ENCODE data around the gene RBPJL.
"Not testable (repeated sequence)": the region's sequence is repeated elsewhere in the genome, so short reads cannot be mapped to it uniquely, and the experiment has no call there.

RBPJL gene

DNA sequence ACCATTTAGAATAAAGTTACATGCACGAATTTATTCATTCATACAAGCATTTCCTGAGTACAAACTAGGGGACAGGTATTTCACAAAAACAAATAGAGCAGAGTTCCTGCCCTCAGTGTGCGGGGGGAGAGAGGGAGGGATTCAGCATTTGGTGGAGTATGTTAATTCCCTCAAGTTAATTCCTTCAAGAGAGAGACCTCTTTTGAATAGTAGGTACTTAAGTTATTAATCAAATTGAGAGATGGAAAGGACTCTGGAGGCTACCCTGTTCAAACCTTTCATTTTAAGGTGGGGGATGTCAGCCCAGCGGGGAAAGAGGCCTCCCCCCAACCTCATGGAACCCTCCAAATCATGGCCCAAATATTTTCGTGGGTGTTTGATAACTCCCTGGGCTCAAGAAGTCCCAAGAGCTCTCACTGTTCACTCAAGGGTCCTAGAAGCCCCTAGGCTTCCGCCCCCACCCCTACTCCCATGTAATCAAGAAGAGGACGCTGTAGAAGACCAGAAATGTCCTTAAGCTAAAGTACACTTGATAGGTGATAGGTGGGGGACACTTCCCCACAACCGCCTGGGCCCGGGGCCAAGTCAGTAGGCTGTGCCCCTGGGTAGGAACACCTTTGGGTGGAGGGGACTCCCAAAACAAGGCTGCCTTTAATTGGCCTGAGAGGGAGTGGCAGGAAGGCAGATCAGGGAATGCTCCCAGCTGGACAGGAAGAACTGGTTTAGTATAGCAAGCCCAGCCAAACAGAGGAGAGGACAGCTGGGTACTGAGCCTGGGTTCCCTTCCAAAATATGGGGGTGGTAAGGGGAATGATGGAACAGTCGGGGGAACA, 38.7 kb downstream of the RBPJL start:
- DNase-seq = no peak

- no peak for DNase-seq
Measured at GRCh38 chr20:45346291-45346718, 39.7 kb downstream of the RBPJL start.

DNA sequence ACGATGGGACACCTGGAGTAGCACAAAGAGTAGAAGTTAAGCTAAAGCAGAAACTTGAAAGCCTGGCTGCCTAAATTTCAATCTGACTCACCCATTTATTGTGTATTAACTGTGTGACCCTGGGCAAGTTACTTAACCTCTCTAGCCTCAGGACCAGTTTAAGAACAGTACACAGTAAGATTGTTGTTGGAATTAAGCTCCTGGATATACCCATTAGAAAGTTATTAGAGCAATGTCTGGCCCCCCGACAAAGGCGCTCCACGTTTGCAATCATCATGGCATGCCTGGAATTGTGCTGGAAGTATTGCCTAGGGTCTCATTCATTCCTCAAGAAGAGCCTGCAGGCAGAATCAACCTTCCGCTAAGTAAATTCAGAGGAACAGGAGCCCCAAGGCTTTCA, 40.2 kb downstream of the RBPJL start:
- DNase-seq = no peak

DNA sequence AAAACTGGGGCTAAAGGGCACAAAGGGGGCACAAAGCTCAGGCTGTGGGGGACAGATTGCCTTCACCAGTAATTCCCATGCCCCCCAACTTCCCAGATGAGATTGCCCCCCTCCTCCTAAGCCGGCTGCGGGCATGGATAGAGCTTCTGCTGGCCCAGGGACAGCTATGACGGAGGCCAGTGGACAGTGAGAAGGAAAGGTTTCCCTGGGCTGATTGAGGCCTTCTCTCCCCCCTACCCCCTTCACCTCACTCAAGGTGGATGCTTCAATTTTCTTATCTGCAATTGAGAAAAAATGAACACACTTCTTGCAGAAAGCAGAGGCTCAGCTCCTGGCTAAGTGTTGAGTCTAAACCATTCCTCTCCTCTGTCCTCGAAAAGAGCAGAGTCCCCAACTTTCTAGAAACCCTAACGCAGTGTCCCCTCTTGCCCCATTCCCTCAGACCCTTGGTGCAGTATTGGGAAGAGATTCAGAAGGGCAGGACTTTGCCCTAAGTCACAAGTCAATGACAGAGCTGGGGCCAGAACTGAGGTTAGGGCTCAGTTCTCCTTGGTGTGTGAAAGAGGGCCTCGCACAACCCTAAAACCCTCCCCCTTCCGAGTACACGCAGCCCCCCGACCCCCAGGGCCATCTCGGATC, 40.8 kb downstream of the RBPJL start:
- DNase-seq = no peak

DNA sequence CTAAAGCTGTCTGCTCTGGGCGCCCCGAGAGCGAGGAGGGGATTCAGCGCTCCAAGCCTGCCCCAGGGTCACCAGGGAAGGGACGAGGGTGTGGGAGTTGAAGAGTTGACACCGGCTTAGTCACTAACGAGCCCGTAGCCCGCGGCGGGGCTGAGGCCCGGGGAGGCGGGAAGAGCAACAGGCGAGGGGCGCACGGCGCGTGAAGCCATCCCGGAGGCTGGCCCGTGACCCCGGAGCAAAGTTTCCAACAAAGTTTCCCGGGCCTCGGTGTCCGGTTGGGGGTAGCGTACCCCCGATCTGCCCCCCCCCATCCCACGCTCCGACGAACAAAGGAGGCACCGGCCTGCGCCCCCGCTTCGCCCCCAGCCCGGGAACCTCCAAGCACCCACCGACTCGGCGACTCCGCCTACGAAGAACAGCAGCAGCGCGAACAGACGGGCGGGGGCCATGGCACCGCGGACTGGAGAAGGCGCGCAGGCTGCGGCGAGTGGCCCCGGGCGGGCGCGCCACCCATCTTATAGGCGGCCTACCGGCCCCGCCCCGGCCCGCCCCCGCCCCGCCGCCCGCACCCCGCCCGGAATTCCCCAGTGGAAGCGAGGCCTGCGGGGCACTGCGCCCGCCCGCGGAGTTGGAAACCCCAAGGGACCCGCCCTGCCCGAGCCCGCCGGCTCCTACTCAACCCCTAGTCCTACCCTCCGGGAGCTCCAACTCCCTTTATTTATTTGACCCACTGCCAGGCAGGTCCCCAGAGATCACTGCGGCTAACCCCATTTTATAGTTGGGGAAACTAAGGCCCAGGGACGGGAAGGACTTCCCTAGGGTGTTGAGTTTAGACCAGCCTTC, 41.5 kb downstream of the RBPJL start, which contains the start of gene SDC4:
SDC4 (minus strand) TSS at position 489 of the 843 bp plus-strand sequence; CDS start at position 449, 40 bp downstream.
- DNase-seq = peak; percentile 75 to 81

DNA sequence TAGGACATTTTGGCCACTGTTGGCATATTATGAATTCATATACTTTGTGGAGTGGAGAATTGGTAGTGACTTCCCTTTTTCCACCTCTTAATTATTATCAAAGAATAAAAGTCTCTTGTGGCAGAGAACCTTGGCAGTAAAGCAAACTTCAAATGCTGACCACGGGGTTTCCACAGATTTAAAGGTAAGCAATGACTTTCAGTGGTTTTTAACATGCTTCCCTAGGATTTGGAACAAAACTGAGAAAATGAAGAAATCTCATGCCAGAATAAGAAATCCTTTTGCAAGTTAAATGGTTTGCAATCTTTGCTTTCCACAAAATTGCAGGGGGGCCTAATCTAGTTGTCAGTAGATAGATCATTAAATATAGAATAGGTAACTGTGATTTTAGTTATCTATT, 43.6 kb downstream of the RBPJL start:
- DNase-seq = no peak

DNA sequence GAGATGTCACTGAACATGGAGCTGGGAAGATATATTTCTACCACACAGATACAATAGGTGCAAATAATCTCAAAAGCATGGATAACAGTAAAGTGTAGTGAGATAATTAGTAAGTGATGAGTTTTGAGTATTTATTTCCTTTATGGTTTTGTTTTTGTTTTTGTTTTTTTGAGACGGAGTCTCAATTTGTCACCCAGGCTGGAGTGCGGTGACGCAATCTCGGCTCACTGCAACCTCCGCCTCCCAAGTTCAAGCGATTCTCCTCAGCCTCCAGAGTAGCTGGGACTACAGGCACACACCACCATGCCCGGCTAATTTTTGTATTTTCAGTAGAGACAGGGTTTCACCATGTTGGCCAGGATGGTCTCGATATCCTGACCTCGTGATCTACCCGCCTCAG, 44.2 kb downstream of the RBPJL start:
- not testable (repeated sequence) for DNase-seq

- no peak for DNase-seq
Measured at GRCh38 chr20:45352729-45353128, 46.1 kb downstream of the RBPJL start.

- no peak for DNase-seq
Measured at GRCh38 chr20:45353746-45354145, 47.1 kb downstream of the RBPJL start.

- DNase-seq = peak; percentile 53 to 54
Measured at GRCh38 chr20:45354423-45355208, 48.0 kb downstream of the RBPJL start.

GRCh38 chr20:45355209-45356084, 48.8 kb downstream of the RBPJL start:
- peak in 1 of 2 experiments; percentile 37 for DNase-seq

- DNase-seq = no peak
Measured at GRCh38 chr20:45358282-45359068, 51.8 kb downstream of the RBPJL start.

DNA sequence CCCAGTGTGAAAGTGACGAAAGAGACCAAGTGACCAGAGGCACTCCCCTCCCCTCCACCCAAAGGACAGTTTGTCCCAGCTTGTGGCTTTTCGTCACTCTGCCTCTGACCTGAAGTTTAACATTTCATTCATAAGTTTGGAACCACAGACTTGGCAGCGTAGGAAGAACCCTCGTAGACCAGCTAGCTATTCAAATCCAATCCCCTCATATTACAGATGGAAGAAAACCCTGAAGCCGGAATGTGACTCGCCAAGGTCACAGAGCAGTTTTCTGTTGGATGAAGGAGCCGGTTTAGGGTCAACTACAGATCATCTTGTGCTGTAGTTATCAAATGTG, 52.4 kb downstream of the RBPJL start:
- DNase-seq = no peak

- DNase-seq = no peak
Measured at GRCh38 chr20:45359406-45360148, 52.9 kb downstream of the RBPJL start.

- no peak for DNase-seq
Measured at GRCh38 chr20:45361793-45362192, 55.2 kb downstream of the RBPJL start.

GRCh38 chr20:45362804-45363610, 56.4 kb downstream of the RBPJL start, which contains the start of gene SYS1:
SYS1 (plus strand) TSS chr20:45363156; CDS start chr20:45363532, 376 bp downstream.
- DNase-seq = peak; percentile 99 to 100

- no peak for DNase-seq
Measured at GRCh38 chr20:45363611-45364492, 57.2 kb downstream of the RBPJL start.
